ENCODE measurements around the gene OMD. TPM values are rescaled to one million over a fixed set of nuclear protein-coding genes. Genes with fewer than 3 reads are reported as not detected.

The OMD gene, protein sequence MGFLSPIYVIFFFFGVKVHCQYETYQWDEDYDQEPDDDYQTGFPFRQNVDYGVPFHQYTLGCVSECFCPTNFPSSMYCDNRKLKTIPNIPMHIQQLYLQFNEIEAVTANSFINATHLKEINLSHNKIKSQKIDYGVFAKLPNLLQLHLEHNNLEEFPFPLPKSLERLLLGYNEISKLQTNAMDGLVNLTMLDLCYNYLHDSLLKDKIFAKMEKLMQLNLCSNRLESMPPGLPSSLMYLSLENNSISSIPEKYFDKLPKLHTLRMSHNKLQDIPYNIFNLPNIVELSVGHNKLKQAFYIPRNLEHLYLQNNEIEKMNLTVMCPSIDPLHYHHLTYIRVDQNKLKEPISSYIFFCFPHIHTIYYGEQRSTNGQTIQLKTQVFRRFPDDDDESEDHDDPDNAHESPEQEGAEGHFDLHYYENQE
- total RNA-seq = 2.6 TPM
- long read RNA-seq, partial matches to known transcripts = 0 of 3 reads
- long read RNA-seq, other reads (novel, unspliced or antisense) = 0 of 3 reads

DNA sequence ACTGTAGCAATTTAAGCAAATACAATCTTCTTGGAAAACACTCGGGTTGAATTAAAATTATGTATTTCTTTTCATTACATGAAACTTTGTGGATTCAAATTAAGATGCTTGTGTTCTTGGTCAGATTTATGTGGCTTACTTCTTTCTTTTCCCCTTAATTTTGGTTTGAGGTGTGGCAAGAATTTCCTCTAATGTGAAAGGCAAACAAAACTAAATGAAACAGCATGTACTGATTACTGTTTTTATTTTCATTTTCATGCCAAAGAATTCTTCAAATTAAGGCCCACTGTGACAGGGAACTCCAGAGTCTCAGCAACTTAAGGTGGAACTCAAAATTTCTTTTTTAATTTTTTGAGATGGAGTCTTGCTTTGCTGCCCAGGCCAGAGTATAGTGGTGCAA is at the start of gene OMD:
Gene OMD (minus strand): TSS at position 132 of the 400 bp plus-strand sequence. CDS start 6,913 bp downstream, outside the sequence.
- DNase-seq (ENCODE audit: low spot score) = no peak

DNA sequence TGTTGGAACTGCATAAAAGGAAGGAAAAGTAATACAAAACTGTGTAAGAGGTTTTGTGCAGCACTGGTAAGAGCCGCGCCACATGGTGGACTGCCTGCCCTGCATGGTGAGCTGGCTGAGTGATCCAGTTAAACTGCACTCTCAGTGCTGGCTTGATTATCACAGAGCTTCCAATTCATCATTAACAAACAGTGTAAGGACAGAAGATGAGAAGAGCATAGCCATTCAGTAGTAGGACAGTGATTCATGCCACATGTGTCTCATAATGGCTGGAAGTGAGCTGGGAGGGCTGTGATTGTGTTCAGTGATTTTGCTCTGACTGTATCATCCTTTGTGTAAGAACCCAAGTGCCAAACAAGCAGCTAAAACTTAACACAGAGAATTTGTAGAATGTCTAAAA is 43.9 kb upstream of the OMD start:
- no peak for DNase-seq (ENCODE audit: low spot score)

DNA sequence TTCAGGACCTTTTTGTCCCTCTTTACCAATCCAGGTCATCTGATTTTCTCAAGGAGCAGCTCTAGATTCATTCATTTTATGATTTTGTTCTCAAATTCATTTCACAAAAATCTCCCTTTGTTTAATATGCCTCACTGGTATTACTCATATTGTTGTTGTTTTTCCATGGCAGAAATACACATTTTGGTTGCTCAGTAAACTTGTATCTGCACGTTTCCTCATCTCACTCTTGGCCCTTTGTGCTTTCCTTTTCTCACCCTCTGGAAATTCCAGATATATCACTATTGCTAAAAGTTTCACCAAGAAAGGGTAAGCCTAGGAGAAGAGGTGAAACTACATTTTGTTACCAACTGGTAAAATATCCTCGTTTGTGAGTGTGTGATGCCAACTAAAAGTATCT is 43.2 kb upstream of the OMD start:
- DNase-seq (ENCODE audit: low spot score) = no peak

DNA sequence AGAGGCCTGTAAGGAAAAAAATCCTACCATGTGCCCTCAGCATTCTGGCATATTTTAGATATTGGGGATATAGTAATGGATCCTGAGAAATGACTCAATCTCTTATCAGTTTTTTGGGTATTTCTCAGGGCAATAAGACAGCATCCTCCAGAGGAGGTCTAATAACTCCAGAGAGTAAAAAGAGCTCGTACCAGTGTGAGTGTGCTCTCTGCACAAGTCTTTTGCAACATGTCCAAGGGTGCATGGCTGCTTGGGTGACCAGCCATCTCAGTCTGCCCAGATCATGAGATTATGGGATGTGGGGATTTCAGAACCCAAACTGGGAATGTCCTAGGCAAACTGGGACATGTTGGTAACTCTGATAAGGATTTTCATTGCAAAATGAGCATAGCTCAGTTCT is 42.8 kb upstream of the OMD start:
- DNase-seq (ENCODE audit: low spot score) = no peak

DNA sequence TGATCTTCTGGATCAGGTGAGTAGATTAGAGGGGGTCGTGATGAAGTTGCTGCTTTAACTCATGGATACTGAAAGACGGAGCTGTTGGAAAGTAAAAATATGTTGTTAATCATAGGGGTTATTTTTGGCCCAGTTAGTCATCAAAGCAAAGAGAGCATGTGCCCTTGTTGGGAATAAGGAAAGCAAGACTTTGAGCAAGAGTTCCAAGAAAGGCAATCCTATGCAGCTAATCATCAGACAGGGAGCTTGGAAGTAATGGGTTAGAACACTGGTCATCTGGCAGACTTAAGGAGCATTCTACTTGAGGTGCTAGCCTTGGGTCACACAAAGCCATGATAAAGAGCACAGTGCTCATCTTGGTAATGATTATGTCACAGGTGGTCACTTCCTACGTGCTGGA is 39.7 kb upstream of the OMD start:
- no peak for DNase-seq (ENCODE audit: low spot score)

DNA sequence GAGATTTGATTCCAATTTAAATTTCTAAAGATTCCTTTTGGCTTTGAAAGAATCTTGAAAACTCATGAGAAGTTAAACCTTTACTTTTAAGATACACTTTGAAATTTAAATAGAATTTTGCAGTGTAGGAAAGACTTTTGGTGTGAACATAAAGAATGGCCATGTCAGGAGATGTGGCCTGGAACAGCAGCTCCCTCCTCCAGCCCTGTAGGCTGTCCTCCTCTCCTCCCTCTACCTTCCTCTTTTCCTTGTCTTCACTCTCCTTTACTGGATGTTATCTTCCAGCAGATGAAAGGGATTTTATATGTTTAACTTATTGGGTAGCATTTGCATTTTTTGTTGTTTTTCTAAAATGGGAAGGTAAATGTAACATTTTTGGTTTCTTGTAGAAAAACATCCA is 39.1 kb upstream of the OMD start:
- no peak for DNase-seq (ENCODE audit: low spot score)

DNA sequence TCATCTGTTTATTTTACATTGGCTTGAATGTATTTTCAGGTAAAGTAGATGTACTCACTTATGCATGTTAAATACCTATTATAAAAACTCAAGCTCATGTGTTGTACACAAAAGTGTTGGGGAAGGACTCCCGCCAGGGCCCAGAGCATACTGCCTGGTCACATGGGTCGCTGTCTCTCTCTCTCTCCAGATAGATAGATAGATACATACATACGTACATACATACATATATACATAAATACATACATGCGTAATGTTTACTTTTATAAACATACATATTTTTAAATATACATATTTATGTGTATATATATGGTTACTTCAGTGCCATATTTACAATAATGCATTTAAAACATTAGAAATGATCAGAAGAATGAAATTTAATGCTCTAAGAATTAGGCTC is 33.3 kb upstream of the OMD start:
- DNase-seq (ENCODE audit: low spot score) = no peak

DNA sequence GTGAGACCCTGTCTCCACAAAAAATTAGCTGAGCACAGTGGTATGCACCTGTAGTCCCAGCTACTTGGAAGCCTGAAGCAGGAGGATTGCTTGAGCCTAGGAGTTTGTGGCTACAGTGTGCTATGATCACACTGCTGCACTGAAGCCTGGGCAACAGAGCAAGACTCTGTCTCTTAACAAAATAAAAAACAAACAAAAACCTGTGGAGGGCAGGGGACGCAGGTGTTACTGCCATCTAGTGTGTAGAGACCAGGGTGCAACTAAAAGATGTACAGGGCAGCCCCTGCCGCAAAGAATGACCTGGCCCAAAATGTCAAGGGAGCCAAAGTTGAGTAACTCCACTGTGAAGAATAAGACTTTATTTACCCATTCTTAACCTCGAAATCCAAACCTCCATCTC is 30.9 kb upstream of the OMD start:
- no peak for DNase-seq (ENCODE audit: low spot score)

DNA sequence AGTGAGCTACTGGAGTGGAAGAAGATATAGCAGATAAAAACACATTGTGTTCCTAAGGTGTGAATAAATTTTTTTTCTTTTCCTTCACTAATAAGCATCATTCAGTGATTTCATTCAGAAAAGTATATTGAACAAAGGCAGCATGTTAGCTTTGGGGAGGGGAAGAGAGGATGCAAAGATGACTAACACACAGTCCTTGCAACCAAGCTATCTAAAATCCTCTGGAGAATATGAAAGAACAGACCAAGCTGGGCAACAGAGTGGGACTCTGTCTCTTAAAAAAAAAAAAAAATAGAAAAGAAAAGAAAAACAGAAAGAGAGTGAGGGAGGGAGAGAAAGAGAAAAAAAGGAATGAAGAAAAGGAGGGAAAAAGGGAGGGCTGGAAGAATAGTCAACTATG is 22.3 kb upstream of the OMD start:
- DNase-seq (ENCODE audit: low spot score) = no peak

DNA sequence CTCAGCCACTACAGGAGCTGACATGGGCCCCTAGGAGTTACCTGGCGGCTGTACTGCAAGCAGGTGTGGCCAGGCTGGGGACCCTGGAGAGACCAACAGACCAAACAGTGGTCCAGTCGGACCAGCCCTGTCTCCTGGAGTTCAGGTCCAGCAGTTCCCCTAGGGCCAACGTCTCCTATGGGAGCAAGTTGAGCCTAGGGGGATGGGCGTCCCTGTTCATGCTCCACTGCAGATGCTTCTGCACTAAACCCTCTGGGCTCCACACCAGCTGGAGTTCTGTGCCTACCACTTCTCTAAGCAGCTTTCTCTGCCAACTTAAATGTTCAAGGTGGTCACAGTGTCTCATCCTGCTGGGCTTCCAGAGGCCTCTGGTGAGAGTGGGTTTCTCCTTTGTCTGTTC is 20.6 kb upstream of the OMD start:
- DNase-seq (ENCODE audit: low spot score) = no peak

DNA sequence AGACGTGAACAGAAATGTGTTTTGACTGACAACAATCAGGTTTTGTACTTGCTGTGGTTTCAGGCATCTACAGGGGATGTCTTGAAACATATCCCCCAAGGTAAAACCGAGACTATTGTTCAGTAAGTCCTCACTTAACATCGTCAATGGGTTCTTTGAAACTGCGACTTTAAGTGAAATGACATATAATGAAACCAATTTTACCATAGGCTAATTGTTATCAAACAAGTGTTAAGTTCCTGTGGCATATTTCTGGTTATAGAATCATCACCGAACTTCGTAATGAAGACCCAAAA is 16.4 kb upstream of the OMD start:
- DNase-seq (ENCODE audit: low spot score) = no peak

DNA sequence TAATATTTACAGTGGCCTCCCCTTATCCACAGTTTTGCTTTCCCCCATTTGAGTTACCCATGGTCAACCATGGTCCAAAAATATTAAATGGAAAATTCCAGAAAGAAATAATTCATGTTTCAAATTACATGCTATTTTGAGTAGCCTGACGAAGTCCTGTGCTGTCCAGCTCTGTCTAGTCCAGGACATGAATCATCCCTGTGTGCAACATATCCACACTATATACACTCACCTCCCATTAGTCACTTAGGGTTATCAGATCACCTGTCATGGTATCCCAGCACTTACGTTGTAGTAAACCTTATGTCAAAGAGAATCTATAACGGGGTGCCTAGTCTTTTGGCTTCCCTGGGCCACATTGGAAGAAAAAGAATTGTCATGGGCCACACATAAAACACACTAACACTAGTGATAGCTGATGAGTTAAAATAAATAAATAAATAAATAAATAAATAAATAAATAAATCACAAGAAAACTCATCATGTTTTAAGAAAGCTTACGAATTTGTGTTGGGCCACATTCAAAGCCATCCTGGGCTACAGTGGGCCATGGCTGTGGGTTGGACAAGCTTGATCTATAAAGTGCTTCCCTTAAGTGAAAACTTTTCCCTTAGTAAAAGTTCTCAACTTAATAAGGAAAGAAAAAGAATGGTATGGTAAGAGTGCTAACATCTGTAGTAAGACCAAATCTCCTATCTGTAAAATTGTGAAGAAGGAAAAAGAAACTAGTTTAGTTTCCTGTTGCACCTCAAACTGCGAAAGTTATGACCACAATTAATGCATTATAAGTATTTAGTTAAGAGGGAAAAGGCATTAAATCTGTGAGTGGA is 15.9 kb upstream of the OMD start:
- DNase-seq (ENCODE audit: low spot score) = no peak

DNA sequence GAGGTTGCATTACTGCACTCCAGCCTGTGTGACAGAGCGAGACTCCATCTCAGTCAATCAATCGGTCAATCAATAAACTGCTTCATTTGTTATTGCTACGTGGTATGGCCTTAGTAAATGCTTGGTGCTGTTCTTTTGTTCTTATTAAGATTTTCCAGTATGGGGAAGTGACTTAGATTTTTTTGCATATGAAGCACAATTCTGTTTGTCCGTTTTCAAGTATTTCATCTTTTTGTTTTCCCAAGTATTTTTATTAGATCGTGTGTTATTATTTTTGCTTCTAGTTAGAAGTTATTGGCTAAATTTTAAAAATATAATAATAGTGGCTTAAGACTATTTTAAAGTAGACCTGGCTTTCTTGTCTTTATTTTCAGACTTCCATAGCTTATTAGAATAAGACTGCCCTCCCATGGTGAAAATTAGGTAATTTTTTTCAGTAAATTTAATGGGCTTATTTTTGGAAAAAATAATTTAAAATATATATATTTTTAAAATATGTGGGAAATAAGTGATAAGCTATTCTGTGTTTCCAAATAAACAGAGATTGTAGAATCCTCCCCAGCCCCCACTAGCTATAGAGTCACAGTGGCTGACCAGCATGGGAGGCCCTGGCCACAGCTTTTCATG is 14.7 kb upstream of the OMD start:
- no peak for DNase-seq (ENCODE audit: low spot score)

DNA sequence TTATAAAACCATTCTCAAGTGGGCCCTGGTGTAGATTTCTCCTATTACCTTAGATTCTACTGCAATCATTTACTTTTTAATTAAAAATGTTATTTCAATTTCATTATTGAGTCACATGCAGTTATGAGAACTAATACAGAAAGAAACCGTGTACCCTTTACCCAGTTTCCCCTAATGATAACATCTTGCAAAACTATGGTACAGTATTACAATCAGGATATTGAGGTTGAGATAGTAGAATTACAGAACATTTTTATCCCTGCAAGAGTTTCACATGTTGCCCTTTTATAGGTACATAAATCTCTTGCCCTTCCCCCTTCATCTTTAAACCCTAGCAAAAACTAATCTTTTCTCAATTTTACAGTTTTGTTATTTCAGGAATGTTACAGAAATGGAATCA is 11.0 kb upstream of the OMD start:
- DNase-seq (ENCODE audit: low spot score) = no peak

DNA sequence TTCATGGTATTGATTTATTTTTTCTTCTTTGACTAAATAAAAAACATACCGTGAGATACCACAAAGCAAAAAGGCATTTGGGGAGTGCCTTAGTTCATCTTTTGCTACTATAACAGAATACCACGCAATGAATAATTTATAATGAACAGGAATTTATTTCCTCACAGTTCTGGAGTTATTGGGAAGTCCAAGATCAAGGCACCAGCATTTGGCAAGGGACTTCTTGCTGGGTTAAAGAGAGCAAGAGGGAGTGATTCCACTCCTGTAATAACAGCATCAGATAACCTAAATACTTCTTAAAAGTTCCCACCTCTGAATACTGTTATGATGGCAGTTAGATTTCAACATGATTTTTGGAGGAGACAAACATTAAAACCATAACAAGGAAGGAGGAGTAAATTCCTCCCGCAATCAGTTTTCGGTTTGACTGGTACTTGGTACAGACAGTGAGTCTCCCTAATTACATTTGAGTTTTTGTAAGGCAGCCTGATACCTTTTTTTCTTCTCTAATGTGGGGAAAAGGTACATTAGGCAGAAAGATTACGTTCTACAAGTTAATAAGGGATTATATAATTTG is 8.8 kb upstream of the OMD start:
- no peak for DNase-seq (ENCODE audit: low spot score)

DNA sequence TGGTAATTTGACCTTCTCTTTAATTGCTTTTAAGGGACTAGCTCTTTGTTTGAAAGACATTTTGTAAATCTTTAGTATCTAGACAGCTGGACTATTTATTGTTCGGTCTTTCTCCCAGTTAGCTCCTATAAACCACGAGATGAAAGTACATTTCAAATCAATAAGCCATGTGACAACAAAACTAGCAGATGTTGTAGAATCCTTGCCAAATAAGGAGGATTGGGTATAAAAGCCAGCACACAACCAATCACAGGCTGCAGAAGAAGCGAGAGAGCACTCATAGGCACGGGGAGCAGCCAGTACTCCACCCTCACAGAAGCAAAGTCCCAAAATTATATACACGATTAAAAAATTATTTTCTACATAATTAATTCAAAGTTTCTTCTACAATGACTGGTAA is 8.1 kb upstream of the OMD start:
- DNase-seq (ENCODE audit: low spot score) = no peak

DNA sequence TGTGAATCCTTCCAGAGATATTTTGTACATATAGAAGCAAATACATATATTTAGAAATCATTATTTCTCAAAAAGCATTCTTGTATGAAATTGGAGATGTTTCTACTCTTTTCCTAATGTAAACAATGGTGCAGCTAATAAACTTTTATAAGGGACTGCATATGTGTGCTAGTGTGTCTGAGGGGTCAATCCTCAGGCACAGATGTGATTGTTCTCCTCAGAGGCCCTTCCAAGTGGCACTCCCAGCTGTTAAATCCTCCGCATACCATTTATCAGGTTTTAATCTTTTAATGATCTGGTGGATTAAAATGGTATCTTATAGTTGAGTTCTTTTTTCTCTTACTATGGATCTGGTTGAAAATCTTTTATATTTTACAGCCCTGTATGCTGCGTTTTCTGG is 5.6 kb upstream of the OMD start:
- DNase-seq (ENCODE audit: low spot score) = no peak

DNA sequence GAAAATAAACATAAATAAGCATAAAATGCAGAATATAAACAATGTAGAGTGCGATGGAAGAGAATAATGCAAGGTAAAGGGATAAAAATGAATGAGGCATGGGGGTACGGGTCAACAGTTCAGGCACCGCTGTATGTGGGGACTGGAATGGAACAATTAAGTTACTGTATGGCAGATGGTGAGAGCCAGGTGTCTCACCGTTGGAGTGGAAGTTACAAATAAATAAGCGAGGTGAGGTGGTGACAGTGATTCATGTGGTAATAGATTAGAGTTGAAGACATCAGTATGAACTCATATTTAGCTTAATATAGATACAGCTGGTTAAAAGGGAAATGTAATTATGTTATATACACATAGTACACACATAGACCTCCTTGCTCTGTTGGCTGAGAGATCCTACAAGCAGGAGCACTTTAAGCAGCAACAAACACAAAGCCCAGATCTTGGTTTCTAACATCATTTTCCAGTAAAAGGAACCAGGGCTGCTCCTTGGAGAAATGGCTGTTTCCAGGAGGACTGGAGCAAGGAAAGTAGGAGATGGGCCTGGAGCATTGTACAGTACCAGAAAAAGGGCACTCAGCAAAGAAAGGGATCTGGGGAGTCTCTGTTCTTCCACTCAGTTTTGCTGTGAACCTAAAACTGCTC is 2.4 kb upstream of the OMD start:
- DNase-seq (ENCODE audit: low spot score) = no peak

DNA sequence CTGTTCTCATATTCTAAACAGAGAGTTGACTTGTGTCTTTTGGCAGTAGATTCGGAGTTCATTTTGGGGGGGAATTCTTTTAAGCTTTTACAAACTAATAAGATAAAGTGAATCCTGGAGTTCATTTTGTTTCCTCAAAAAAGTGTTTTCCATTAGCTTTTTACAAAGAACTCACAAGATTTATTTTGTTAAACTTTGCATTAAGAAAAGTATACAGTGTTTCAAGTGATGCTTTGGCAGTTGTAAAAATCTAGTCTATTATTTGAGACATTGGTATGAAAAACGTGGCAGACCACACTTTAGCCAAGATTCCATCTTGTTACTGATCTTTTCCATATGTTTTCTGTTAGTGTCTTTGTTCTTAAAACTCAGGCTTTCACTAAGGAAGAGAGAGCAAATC is 1.2 kb upstream of the OMD start:
- no peak for DNase-seq (ENCODE audit: low spot score)

DNA sequence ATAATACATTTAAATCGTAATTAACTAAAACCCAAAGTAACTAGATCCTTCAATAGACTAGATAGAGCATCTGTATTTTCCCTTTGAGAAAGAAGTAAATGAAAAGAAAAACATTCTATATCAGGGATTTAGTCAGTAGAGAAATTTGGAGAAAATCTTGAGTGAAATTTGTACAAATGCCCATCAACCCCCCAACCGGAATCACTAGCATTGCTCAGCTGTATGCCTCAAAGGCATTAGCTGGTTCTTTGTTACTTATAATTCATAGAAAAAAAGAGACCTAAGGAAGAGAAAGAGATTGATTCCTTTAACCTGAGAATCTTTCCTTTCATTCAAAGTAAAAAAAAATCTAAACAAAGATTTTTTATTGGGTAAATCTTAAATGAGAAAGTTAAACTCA is 659 bp downstream of the OMD start:
- DNase-seq (ENCODE audit: low spot score) = no peak

DNA sequence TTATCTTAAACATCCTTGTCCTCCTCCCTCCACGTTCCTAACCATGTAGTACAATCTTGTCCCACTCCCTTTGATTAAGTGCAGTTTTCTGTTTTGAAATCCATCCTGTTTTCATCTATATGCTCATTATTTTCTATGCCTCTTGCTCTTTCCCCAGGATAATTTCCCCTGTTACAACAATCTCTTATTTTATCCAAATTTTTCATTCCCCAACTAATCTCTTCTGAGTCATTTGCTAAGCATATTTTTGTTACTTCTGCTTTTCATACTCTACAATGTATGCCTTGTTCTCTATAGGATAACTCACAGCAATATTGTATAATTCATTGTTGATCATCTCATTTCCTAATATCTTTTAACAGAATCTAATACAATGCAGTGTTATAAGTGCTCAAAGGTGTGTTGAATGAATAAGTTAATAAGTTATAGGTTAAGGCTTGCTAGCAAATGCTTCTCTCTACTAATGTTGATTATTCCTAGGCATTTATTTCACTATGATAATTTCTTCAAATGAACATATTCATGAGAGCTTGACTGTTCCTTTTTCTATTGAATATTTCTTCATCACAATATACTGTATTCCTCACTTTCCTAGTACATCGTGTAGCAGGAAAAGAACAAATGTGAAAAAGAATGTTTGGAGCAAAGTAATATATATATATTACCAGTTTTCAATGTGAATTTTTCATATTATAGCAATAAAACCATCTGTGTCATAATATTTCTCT is 1.5 kb downstream of the OMD start:
- DNase-seq (ENCODE audit: low spot score) = no peak
